Epithelial cell of esophagus (primary cell): ENCODE data around the gene LIPH.

Source experiments
- DNase-seq: peaks from one replicate; pipeline ENCODE4 v3.0.0; 2010; ENCODE audit warnings: low read depth
- H3K4me3 ChIP-seq: 2 replicates; pipeline ENCODE4 v1.5.1; 2011; ENCODE audit warnings: mild to moderate bottlenecking, low read length, control low read depth
- CTCF ChIP-seq: IDR thresholded peaks from 2 replicates; pipeline ENCODE4 v1.5.1; 2011; ENCODE audit warnings: low read depth, mild to moderate bottlenecking, low read length, control low read depth, inconsistent platforms; ENCODE audit not compliant: insufficient read depth; ENCODE audit errors: missing control alignments

LIPH gene

GRCh38 chr3:185552358-185552877, at the start of gene LIPH:
LIPH (minus strand) TSS chr3:185552588; CDS start chr3:185552471, 117 bp downstream.
- H3K4me3 ChIP-seq, result peak within 1 kb of the TSS; percentile 6
- peak; percentile 80 for DNase-seq
- no peak for TF ChIP-seq CTCF

- DNase-seq, result no peak
- no peak for TF ChIP-seq CTCF
- no peak overlapping the region for H3K4me3 ChIP-seq
These were observed 43.1 kb upstream of the LIPH start for GRCh38 chr3:185595526-185595925.

GRCh38 chr3:185594073-185594472, 41.7 kb upstream of the LIPH start:
- H3K4me3 ChIP-seq, result no peak overlapping the region
- no peak for DNase-seq
- no peak for TF ChIP-seq CTCF

GRCh38 chr3:185586686-185587039, 34.3 kb upstream of the LIPH start:
- peak overlapping the region; percentile 97 for H3K4me3 ChIP-seq
- TF ChIP-seq CTCF, result no peak
- DNase-seq, result peak; percentile 8

GRCh38 chr3:185585859-185586685, 33.7 kb upstream of the LIPH start, which contains the start of gene SENP2:
SENP2 (plus strand) TSS chr3:185586295; CDS start chr3:185586414, 119 bp downstream.
- no peak for TF ChIP-seq CTCF
- peak within 1 kb of the TSS; percentile 97 for H3K4me3 ChIP-seq
- peak; percentile 99 for DNase-seq

- no peak for TF ChIP-seq CTCF
- peak overlapping the region; percentile 97 for H3K4me3 ChIP-seq
These were observed 33.1 kb upstream of the LIPH start for GRCh38 chr3:185585518-185585858.

More at GRCh38 chr3:185585518-185585858, 33.1 kb upstream of the LIPH start:
- no peak for DNase-seq
